ENCODE results near the gene EIF3M.

The EIF3M gene

DNA sequence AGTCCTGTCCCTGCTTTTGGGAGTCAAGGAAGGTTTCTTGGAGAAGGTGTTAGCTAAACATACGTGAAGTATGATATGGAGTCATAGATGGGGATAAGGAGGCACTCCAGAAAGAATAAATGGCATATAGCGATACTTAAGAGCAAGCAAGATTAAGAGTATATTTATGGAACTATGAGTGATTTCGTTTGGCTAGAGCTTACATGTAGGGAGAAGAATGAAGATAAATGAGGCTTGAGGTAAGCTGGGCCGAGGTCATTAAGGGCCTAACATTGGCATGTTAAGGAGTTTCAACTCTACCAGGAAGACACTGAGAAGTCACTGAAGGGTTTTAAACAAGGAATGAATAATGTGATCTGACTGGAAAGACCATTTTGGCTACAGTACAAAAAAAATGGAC is 33.3 kb downstream of the EIF3M start:
- Histone ChIP-seq H3K36me3 (ENCODE audit: control insufficient read depth in 5 of 5, insufficient read depth in 5 of 5, low read length in 5 of 5) (no peaks in the 10 kb centered on the region), H3K9ac (ENCODE audit: low read length in 5 of 5) (no peak overlapping the region), H3K4me3 (ENCODE audit: low read depth in 1 of 5, low read length in 5 of 5) (no peak overlapping the region), H3K9me3 (ENCODE audit: control insufficient read depth in 5 of 5, low read length in 5 of 5) (peaks cover 0 to 2% (median 0%) of the 10 kb centered on the region in 5 donors), H3K4me1 (ENCODE audit: control insufficient read depth in 5 of 5, insufficient read depth in 5 of 5, low read length in 5 of 5) (no peaks in the 10 kb centered on the region), H3K27ac (ENCODE audit: low read depth, low read length) (no peak overlapping the region), H3K27me3 (ENCODE audit: control insufficient read depth in 5 of 5, insufficient read depth in 4 of 5, low read length in 5 of 5) (no peaks in the 10 kb centered on the region)

DNA sequence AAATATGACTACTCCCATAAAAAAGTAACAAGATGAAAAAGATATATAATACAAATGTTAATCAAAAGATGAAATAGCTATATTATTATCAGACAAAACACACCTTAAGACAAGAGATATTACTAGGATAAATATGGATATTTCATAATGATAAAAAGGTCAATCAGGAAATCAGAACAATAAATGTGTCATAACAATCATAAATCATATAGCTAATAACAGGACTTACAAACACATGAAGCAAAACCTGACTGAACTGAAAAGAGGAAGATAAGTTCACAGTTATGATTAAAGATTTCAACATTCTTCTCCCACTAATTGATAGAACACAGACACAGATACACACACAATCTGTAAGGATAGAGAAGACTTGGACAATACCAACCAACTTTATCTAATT is 47.2 kb downstream of the EIF3M start:
- Histone ChIP-seq H3K27me3 (ENCODE audit: control insufficient read depth in 5 of 5, insufficient read depth in 4 of 5, low read length in 5 of 5) (peaks cover 0 to 2% (median 0%) of the 10 kb centered on the region in 5 donors), H3K4me1 (ENCODE audit: control insufficient read depth in 5 of 5, insufficient read depth in 5 of 5, low read length in 5 of 5) (no peaks in the 10 kb centered on the region), H3K36me3 (ENCODE audit: control insufficient read depth in 5 of 5, insufficient read depth in 5 of 5, low read length in 5 of 5) (no peaks in the 10 kb centered on the region), H3K9me3 (ENCODE audit: control insufficient read depth in 5 of 5, low read length in 5 of 5) (no peaks in the 10 kb centered on the region), H3K4me3 (ENCODE audit: low read depth in 1 of 5, low read length in 5 of 5) (no peak overlapping the region), H3K27ac (ENCODE audit: low read depth, low read length) (no peak overlapping the region), H3K9ac (ENCODE audit: low read length in 5 of 5) (no peak overlapping the region)

GRCh38 chr11:32635819-32636218 is 52.2 kb downstream of the EIF3M start:
- Histone ChIP-seq H3K9ac (ENCODE audit: low read length in 5 of 5) (no peak overlapping the region), H3K36me3 (ENCODE audit: control insufficient read depth in 5 of 5, insufficient read depth in 5 of 5, low read length in 5 of 5) (no peaks in the 10 kb centered on the region), H3K4me1 (ENCODE audit: control insufficient read depth in 5 of 5, insufficient read depth in 5 of 5, low read length in 5 of 5) (no peaks in the 10 kb centered on the region), H3K9me3 (ENCODE audit: control insufficient read depth in 5 of 5, low read length in 5 of 5) (no peaks in the 10 kb centered on the region), H3K27me3 (ENCODE audit: control insufficient read depth in 5 of 5, insufficient read depth in 4 of 5, low read length in 5 of 5) (peaks cover 0 to 2% (median 0%) of the 10 kb centered on the region in 5 donors), H3K27ac (ENCODE audit: low read depth, low read length) (no peak overlapping the region), H3K4me3 (ENCODE audit: low read depth in 1 of 5, low read length in 5 of 5) (no peak overlapping the region)

GRCh38 chr11:32641361-32641760 is 57.7 kb downstream of the EIF3M start:
- Histone ChIP-seq H3K36me3 (ENCODE audit: control insufficient read depth in 5 of 5, insufficient read depth in 5 of 5, low read length in 5 of 5) (no peaks in the 10 kb centered on the region), H3K27me3 (ENCODE audit: control insufficient read depth in 5 of 5, insufficient read depth in 4 of 5, low read length in 5 of 5) (no peaks in the 10 kb centered on the region), H3K9me3 (ENCODE audit: control insufficient read depth in 5 of 5, low read length in 5 of 5) (no peaks in the 10 kb centered on the region), H3K4me3 (ENCODE audit: low read depth in 1 of 5, low read length in 5 of 5) (no peak overlapping the region), H3K4me1 (ENCODE audit: control insufficient read depth in 5 of 5, insufficient read depth in 5 of 5, low read length in 5 of 5) (no peaks in the 10 kb centered on the region), H3K27ac (ENCODE audit: low read depth, low read length) (no peak overlapping the region), H3K9ac (ENCODE audit: low read length in 5 of 5) (no peak overlapping the region)

GRCh38 chr11:32643526-32643925 is 59.9 kb downstream of the EIF3M start:
- Histone ChIP-seq H3K36me3 (ENCODE audit: control insufficient read depth in 5 of 5, insufficient read depth in 5 of 5, low read length in 5 of 5) (no peaks in the 10 kb centered on the region), H3K27me3 (ENCODE audit: control insufficient read depth in 5 of 5, insufficient read depth in 4 of 5, low read length in 5 of 5) (no peaks in the 10 kb centered on the region), H3K9me3 (ENCODE audit: control insufficient read depth in 5 of 5, low read length in 5 of 5) (no peaks in the 10 kb centered on the region), H3K27ac (ENCODE audit: low read depth, low read length) (no peak overlapping the region), H3K4me1 (ENCODE audit: control insufficient read depth in 5 of 5, insufficient read depth in 5 of 5, low read length in 5 of 5) (no peaks in the 10 kb centered on the region), H3K4me3 (ENCODE audit: low read depth in 1 of 5, low read length in 5 of 5) (no peak overlapping the region), H3K9ac (ENCODE audit: low read length in 5 of 5) (no peak overlapping the region)
